NB4 (cell line): Measurements from ENCODE around the gene PKDCC.

Experiments used
- DNase-seq: peaks from one replicate; pipeline ENCODE4 v3.0.0; 2010; ENCODE audit warnings: low read depth
- H3K4me3 ChIP-seq: one replicate; pipeline ENCODE4 v1.5.1; 2011; ENCODE audit warnings: mild to moderate bottlenecking, low read depth, low read length, moderate library complexity
- CTCF ChIP-seq: IDR thresholded peaks from one replicate; pipeline ENCODE4 v1.5.1; 2012; ENCODE audit warnings: low read depth, low read length
- MYC ChIP-seq: IDR thresholded peaks from 2 replicates; pipeline ENCODE4 v1.6.1; 2011; ENCODE audit warnings: low read depth, low read length
- POLR2A ChIP-seq: IDR thresholded peaks from 2 replicates; pipeline ENCODE4 v1.6.1; 2011; ENCODE audit warnings: mild to moderate bottlenecking; ENCODE audit not compliant: insufficient read length; ENCODE audit errors: extremely low read depth
- TF ChIP-seq, protein P1 (sequence below): IDR thresholded peaks from 2 replicates; pipeline ENCODE4 v1.6.1; 2011; ENCODE audit warnings: low read depth, low read length

Gene PKDCC

GRCh38 chr2:42067521-42067920, 19.7 kb downstream of the PKDCC start:
- TF ChIP-seq, protein P1, sequence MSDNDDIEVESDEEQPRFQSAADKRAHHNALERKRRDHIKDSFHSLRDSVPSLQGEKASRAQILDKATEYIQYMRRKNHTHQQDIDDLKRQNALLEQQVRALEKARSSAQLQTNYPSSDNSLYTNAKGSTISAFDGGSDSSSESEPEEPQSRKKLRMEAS, result no peak
- TF ChIP-seq POLR2A, result no peak
- DNase-seq, result no peak
- no peak overlapping the region for H3K4me3 ChIP-seq

- TF ChIP-seq, protein P1, result no peak
- TF ChIP-seq MYC (no peak), CTCF (no peak)
- no peak overlapping the region for H3K4me3 ChIP-seq
- DNase-seq, result no peak
These were observed 20.9 kb downstream of the PKDCC start for GRCh38 chr2:42068571-42069178.

- no peak for DNase-seq
- no peak for TF ChIP-seq MYC
- no peak for TF ChIP-seq CTCF
- TF ChIP-seq, protein P1, result no peak
- no peak for TF ChIP-seq POLR2A
- no peak overlapping the region for H3K4me3 ChIP-seq
These were observed 21.7 kb downstream of the PKDCC start for GRCh38 chr2:42069568-42069967.

DNA sequence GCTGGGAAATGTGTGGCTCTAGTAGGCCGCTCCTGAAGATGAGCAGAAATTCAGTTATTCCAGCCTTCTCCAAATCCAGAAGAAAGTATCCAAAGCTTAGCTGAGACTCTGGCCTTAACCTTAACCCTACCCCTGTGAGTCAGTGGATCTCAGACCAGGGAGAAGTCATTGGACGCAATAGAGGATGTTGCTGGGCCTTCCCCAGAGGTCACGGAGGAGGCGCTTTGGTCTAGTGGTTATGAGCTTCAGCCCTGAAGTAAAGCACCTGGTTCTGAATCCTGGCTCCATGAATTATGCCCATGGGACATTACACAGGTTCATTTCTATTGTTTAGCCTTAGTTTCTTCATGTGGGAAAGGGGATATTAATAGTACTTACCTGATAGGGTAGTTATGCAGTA, 24.0 kb downstream of the PKDCC start:
- no peak overlapping the region for H3K4me3 ChIP-seq
- no peak for DNase-seq
- TF ChIP-seq, protein P1, result no peak
- TF ChIP-seq POLR2A (no peak), CTCF (no peak), MYC (no peak)

- TF ChIP-seq, protein P1, result no peak
- TF ChIP-seq POLR2A, result no peak
- TF ChIP-seq CTCF, result no peak
- TF ChIP-seq MYC, result no peak
- DNase-seq, result peak; percentile 61
- H3K4me3 ChIP-seq, result no peak overlapping the region
These were observed 24.7 kb downstream of the PKDCC start for GRCh38 chr2:42072349-42073118.

DNA sequence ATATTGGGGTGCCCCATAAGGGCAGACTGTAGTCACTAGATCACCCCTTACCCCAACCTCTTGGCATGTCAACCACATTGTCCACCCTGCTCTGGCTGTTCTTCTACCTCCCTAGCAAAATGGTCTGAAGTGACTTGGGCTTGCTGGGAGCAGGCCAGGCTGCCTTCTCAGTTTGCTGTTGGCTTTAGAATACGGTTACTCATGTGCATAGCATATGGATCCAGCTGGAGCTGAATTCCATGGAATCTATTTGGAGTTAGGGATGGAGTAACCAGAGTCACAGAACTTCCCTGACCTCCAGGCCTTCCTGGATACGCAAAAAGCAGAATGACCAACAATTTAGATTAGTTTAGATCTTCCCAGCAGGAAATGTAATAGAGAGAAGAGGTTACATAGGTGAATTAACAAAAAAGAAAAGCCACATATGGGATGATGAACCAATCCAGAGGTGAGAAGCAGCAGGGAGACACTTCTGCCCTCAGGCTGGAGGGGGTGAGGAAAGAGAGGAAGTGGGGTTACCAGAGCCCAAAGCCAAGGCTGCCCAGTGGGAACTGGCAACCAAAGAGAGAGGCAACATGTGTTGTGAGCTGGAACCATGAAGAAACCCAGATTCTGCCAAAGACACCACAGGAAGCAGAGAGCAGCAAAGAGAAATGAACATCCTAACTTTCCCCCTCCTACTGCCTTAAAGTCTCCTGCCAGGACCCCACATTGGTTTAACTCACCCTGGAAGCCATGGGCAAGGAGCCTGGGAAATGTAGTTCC, 26.1 kb downstream of the PKDCC start:
- TF ChIP-seq POLR2A, result no peak
- TF ChIP-seq CTCF, result no peak
- TF ChIP-seq, protein P1, result no peak
- no peak for TF ChIP-seq MYC
- DNase-seq, result no peak
- H3K4me3 ChIP-seq, result no peak overlapping the region
